Mucosa of stomach (tissue), 1 donor: ENCODE data around the gene VIPR1.
"Not testable (repeated sequence)": the region's sequence is repeated elsewhere in the genome, so short reads cannot be mapped to it uniquely, and the experiment has no call there.

Source experiments
- H3K27me3 ChIP-seq: one replicate; pipeline ENCODE4 v1.7.0; 2013; ENCODE audit warnings: mild to moderate bottlenecking, low read length; ENCODE audit not compliant: control insufficient read depth, insufficient read depth
- H3K36me3 ChIP-seq: one replicate; pipeline ENCODE4 v1.7.0; 2013; ENCODE audit warnings: low read length; ENCODE audit not compliant: control insufficient read depth, insufficient read depth
- H3K4me1 ChIP-seq: one replicate; pipeline ENCODE4 v1.7.0; 2013; ENCODE audit warnings: mild to moderate bottlenecking, low read length; ENCODE audit not compliant: control insufficient read depth, insufficient read depth
- H3K4me3 ChIP-seq: one replicate; pipeline ENCODE4 v1.7.0; 2013; ENCODE audit warnings: low read length
- H3K9ac ChIP-seq: one replicate; pipeline ENCODE4 v1.7.0; 2013; ENCODE audit warnings: mild to moderate bottlenecking, low read length, moderate library complexity
- H3K9me3 ChIP-seq: one replicate; pipeline ENCODE4 v1.7.0; 2013; ENCODE audit warnings: mild to moderate bottlenecking, low read length, moderate library complexity; ENCODE audit not compliant: control insufficient read depth
- donor health status: Pancreatic carcinoma.

VIPR1 gene

GRCh38 chr3:42578054-42578453 lies 75.6 kb downstream of the VIPR1 start:
- Histone ChIP-seq H3K4me1 (peaks cover 15% of the 10 kb centered on the region), H3K9ac (no peak overlapping the region), H3K36me3 (no peaks in the 10 kb centered on the region)

GRCh38 chr3:42579346-42579745 lies 76.9 kb downstream of the VIPR1 start:
- H3K4me3 ChIP-seq, H3K27me3 ChIP-seq, H3K9me3 ChIP-seq, H3K36me3 ChIP-seq, H3K9ac ChIP-seq: not testable (repeated sequence)
- H3K4me1 ChIP-seq, result peaks cover 15% of the 10 kb centered on the region

More at GRCh38 chr3:42578054-42578453, 75.6 kb downstream of the VIPR1 start:
- Histone ChIP-seq H3K9me3 (no peaks in the 10 kb centered on the region), H3K27me3 (no peaks in the 10 kb centered on the region), H3K4me3 (no peak overlapping the region)

- H3K4me3 ChIP-seq, result peak overlapping the region; percentile 32
- peaks cover 15% of the 10 kb centered on the region for H3K4me1 ChIP-seq
- no peaks in the 10 kb centered on the region for H3K36me3 ChIP-seq
- peak overlapping the region; percentile 53 for H3K9ac ChIP-seq
- H3K27me3 ChIP-seq, result no peaks in the 10 kb centered on the region
- H3K9me3 ChIP-seq, result no peaks in the 10 kb centered on the region
Measured at GRCh38 chr3:42581400-42581708, 78.9 kb downstream of the VIPR1 start.

- Histone ChIP-seq H3K36me3 (no peaks in the 10 kb centered on the region), H3K9me3 (no peaks in the 10 kb centered on the region), H3K4me3 (peak within 1 kb of the TSS; percentile 32), H3K27me3 (no peaks in the 10 kb centered on the region), H3K4me1 (peaks cover 15% of the 10 kb centered on the region), H3K9ac (peak within 1 kb of the TSS; percentile 53)
Measured at GRCh38 chr3:42581709-42582473, 79.4 kb downstream of the VIPR1 start, which contains the start of gene SEC22C. SEC22C (minus strand) TSS chr3:42581967; CDS start chr3:42569046, 12,921 bp downstream.

- no peaks in the 10 kb centered on the region for H3K27me3 ChIP-seq
- H3K9me3 ChIP-seq, result no peaks in the 10 kb centered on the region
- no peaks in the 10 kb centered on the region for H3K36me3 ChIP-seq
- peak overlapping the region; percentile 4 for H3K4me3 ChIP-seq
- H3K4me1 ChIP-seq, result peaks cover 15% of the 10 kb centered on the region
- H3K9ac ChIP-seq, result peak overlapping the region; percentile 53
Measured at GRCh38 chr3:42582474-42583070, 80.1 kb downstream of the VIPR1 start.
